DND-41 (cell line): Measurements from ENCODE around the gene PCDHGB6.

Experiments used
- EZH2 ChIP-seq: IDR thresholded peaks from 3 replicates; pipeline ENCODE4 v1.6.1; 2012; ENCODE audit warnings: borderline replicate concordance, low read depth, mild to moderate bottlenecking, moderate library complexity, low read length, inconsistent platforms; ENCODE audit not compliant: severe bottlenecking
- TF ChIP-seq, protein P1 (sequence below): IDR thresholded peaks from 2 replicates; pipeline ENCODE4 v1.5.1; 2012; ENCODE audit warnings: borderline replicate concordance, low read length, moderate library complexity, mild to moderate bottlenecking; ENCODE audit not compliant: poor library complexity, severe bottlenecking; ENCODE audit errors: extremely low read depth

DNA sequence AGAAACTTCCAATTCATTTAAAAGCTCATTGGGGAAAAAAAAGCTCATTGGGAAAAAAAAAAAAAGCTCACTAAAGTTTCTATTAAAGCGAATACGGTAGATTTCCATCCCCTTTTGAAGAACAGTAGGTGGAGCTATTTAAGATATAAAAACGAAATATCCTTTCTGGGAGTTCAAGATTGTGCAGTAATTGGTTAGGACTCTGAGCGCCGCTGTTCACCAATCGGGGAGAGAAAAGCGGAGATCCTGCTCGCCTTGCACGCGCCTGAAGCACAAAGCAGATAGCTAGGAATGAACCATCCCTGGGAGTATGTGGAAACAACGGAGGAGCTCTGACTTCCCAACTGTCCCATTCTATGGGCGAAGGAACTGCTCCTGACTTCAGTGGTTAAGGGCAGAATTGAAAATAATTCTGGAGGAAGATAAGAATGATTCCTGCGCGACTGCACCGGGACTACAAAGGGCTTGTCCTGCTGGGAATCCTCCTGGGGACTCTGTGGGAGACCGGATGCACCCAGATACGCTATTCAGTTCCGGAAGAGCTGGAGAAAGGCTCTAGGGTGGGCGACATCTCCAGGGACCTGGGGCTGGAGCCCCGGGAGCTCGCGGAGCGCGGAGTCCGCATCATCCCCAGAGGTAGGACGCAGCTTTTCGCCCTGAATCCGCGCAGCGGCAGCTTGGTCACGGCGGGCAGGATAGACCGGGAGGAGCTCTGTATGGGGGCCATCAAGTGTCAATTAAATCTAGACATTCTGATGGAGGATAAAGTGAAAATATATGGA is 22.7 kb downstream of the PCDHGB6 start, which contains the start of gene PCDHGA12:
- TF ChIP-seq, protein P1, sequence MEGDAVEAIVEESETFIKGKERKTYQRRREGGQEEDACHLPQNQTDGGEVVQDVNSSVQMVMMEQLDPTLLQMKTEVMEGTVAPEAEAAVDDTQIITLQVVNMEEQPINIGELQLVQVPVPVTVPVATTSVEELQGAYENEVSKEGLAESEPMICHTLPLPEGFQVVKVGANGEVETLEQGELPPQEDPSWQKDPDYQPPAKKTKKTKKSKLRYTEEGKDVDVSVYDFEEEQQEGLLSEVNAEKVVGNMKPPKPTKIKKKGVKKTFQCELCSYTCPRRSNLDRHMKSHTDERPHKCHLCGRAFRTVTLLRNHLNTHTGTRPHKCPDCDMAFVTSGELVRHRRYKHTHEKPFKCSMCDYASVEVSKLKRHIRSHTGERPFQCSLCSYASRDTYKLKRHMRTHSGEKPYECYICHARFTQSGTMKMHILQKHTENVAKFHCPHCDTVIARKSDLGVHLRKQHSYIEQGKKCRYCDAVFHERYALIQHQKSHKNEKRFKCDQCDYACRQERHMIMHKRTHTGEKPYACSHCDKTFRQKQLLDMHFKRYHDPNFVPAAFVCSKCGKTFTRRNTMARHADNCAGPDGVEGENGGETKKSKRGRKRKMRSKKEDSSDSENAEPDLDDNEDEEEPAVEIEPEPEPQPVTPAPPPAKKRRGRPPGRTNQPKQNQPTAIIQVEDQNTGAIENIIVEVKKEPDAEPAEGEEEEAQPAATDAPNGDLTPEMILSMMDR = no peak
- TF ChIP-seq EZH2 = no peak
